Heart left ventricle (tissue), 13 donors: ENCODE results near the gene TBX20.
"Not testable (repeated sequence)": the region's sequence is repeated elsewhere in the genome, so short reads cannot be mapped to it uniquely, and the experiment has no call there.

Experiments used
- CTCF ChIP-seq, 12 donors: fragments of 200-600 bp; sonication (generic) in 4 of 12; IDR thresholded peaks; one replicate each; pipeline versions ENCODE4 v1.5.0 to v1.8.0; 2018 to 2022; ENCODE audit warnings: antibody characterized with exemption in 12 of 12, mild to moderate bottlenecking in 5 of 12
- POLR2A ChIP-seq, 2 donors: fragments of 450-650 bp; IDR thresholded peaks; one replicate each; pipeline ENCODE4 v1.6.1; 2017; ENCODE audit warnings: antibody characterized with exemption in 2 of 2, mild to moderate bottlenecking in 2 of 2, moderate library complexity in 2 of 2
- donor health status: ischemic (EF 13 %, LVEDD 7.1; RV severe dilation, severe dysfunction).
- donor health status: DM: no; HTN: yes; CAD: no.
- donor health status: DM: no; HTN: no; CAD: no.
- donor health status: ischemic (EF 25% LVEDD 6.9; RV normal size, moderate dysfunction).
- donor health status: ischemic (EF 25% LVEDD 5.7; RV mildly dilated, moderate dysfunction).
- donor health status: ischemic (EF 35%, LVEDD 5.7; RV mildly dilated, moderate dysfunction).
- donor health status: nonischemic (EF 11% LVEDD 7.7; RV severe dilation, severe dysfunction).
- donor health status: DM: yes; HTN: yes; CAD: no.
- donor health status: PGD.
- donor health status: ischemic (EF 29% LVEDD 5.4; RV normal size, mild dysfunction).
- donor health status: nonischemic (EF 23%, LVEDD 6.1; RV moderate dilation, normal function).

GRCh38 chr7:35206924-35207323, 47.0 kb downstream of the TBX20 start:
- TF ChIP-seq CTCF, POLR2A (IDR thresholded peaks at IDR 0.05): not testable (repeated sequence)
